A673 (cell line): ENCODE measurements around the gene P2RX3. TPM values are rescaled to one million over a fixed set of nuclear protein-coding genes. Genes with fewer than 3 reads are reported as not detected.

ENCODE experiments used
- BruUV-seq: library from RNA; stranded (reverse); fragments of 400-500 nt; replicated peaks from 2 replicates; lab custom pipeline; 2021; lab: Mats Ljungman, UMichigan
- CTCF ChIA-PET: fragments of 300-600 bp; sonication (Branson Sonifier 250); formaldehyde crosslinking; loops from one replicate; lab custom pipeline; 2022; ENCODE audit warnings: antibody characterized with exemption; lab: Charles Lee
- POLR2A ChIA-PET: fragments of 300-600 bp; sonication (Branson Sonifier 250); formaldehyde crosslinking; loops from one replicate; lab custom pipeline; 2022; ENCODE audit warnings: antibody characterized with exemption; ENCODE audit not compliant: low non-redundant PET; lab: Charles Lee
- DNase-seq: peaks from one replicate; pipeline ENCODE4 v3.0.0-alpha.2; 2015; ENCODE audit warnings: low spot score
- H3K27ac ChIP-seq: fragments of 200-600 bp; sonication (generic); 2 replicates; pipeline ENCODE4 v1.5.1; 2016; ENCODE audit warnings: mixed run types, low read depth, mild to moderate bottlenecking, mixed read lengths, antibody characterized with exemption, low read length; ENCODE audit not compliant: poor library complexity, severe bottlenecking
- H3K27me3 ChIP-seq: fragments of 200-600 bp; sonication (generic); replicated peaks from 2 replicates; pipeline ENCODE4 v1.6.1; 2017; ENCODE audit warnings: mixed run types, low read depth, mild to moderate bottlenecking, mixed read lengths, antibody characterized with exemption, low read length; ENCODE audit not compliant: insufficient read depth, poor library complexity
- H3K36me3 ChIP-seq: fragments of 200-600 bp; sonication (generic); 2 replicates; pipeline ENCODE4 v1.6.1; 2016; ENCODE audit warnings: mixed run types, mild to moderate bottlenecking, mixed read lengths, antibody characterized with exemption, low read length; ENCODE audit not compliant: insufficient read depth, poor library complexity, severe bottlenecking
- H3K4me1 ChIP-seq: fragments of 200-600 bp; sonication (generic); 2 replicates; pipeline ENCODE4 v1.6.1; 2017; ENCODE audit warnings: mixed run types, mild to moderate bottlenecking, mixed read lengths, antibody characterized with exemption, low read length; ENCODE audit not compliant: insufficient read depth, poor library complexity, severe bottlenecking
- H3K4me3 ChIP-seq: fragments of 200-600 bp; sonication (generic); 2 replicates; pipeline ENCODE4 v1.5.1; 2016; ENCODE audit warnings: low read depth, mixed run types, mild to moderate bottlenecking, mixed read lengths, low read length; ENCODE audit not compliant: poor library complexity, severe bottlenecking
- H3K9me3 ChIP-seq: fragments of 200-600 bp; sonication (generic); 2 replicates; pipeline ENCODE4 v1.6.1; 2016; ENCODE audit warnings: mixed run types, low read depth, mild to moderate bottlenecking, mixed read lengths, antibody characterized with exemption, low read length; ENCODE audit not compliant: poor library complexity, severe bottlenecking
- EZH2 ChIP-seq: fragments of 200-600 bp; sonication (generic); IDR thresholded peaks from 2 replicates; pipeline ENCODE4 v1.6.1; 2017; ENCODE audit warnings: borderline replicate concordance, low read depth, mild to moderate bottlenecking, mixed read lengths, antibody characterized with exemption, low read length; ENCODE audit not compliant: poor library complexity, severe bottlenecking
- intact Hi-C: fragments of 100-400 bp; cut with micrococcal nuclease; formaldehyde crosslinking; loops from one replicate; pipeline ENCODE4 v1.10.0; 2022; ENCODE audit not compliant: unreplicated experiment
- total RNA-seq: library from RNA; stranded (reverse); gene quantifications from 2 replicates; pipeline ENCODE4 v1.2.3, GENCODE V29; 2021
- TF ChIP-seq, protein P1 (sequence below): fragments of 300-800, 200-600 bp; sonication (generic); conservative IDR thresholded peaks from 2 replicates; pipeline ENCODE4 v1.5.1; 2017; ENCODE audit warnings: low read depth, mild to moderate bottlenecking, antibody characterized with exemption, low read length, moderate library complexity, mixed read lengths

P2RX3 gene
- total RNA-seq, 1 experiment from 2014 or later, result not detected

- Histone ChIP-seq H3K4me3 (no peak overlapping the region), H3K4me1 (no peaks in the 10 kb centered on the region), H3K36me3 (no peaks in the 10 kb centered on the region), H3K27me3 (no peaks in the 10 kb centered on the region), H3K27ac (no peak overlapping the region), H3K9me3 (no peaks in the 10 kb centered on the region)
- BruUV-seq, result no TSS peak
- POLR2A ChIA-PET, result no interaction called here
- intact Hi-C loops, result no loop called here
- no peak for TF ChIP-seq EZH2
- TF ChIP-seq, protein P1, sequence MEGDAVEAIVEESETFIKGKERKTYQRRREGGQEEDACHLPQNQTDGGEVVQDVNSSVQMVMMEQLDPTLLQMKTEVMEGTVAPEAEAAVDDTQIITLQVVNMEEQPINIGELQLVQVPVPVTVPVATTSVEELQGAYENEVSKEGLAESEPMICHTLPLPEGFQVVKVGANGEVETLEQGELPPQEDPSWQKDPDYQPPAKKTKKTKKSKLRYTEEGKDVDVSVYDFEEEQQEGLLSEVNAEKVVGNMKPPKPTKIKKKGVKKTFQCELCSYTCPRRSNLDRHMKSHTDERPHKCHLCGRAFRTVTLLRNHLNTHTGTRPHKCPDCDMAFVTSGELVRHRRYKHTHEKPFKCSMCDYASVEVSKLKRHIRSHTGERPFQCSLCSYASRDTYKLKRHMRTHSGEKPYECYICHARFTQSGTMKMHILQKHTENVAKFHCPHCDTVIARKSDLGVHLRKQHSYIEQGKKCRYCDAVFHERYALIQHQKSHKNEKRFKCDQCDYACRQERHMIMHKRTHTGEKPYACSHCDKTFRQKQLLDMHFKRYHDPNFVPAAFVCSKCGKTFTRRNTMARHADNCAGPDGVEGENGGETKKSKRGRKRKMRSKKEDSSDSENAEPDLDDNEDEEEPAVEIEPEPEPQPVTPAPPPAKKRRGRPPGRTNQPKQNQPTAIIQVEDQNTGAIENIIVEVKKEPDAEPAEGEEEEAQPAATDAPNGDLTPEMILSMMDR, result no peak
- no peak for DNase-seq
- CTCF ChIA-PET, result no interaction called here
Observed at GRCh38 chr11:57370941-57371340, 32.8 kb downstream of the P2RX3 start.

DNA sequence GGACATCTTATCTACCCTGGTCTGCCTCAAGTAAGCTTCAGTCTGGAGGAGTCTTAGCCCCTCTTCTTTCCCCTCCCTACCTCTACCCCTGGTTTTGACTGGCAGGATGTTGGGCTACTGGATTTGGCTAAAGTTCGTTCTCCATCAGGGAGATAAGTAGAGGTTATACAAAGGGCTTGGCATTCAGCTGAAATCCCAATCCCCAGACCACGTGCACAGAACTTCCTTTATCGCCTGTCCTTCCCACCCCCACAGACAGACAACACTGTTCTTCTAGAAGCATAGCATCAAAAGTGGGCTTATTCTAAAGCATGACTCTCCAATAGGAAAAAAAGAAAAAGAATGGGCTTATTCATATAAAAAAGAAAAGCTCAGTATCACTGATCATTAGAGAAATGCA is 35.0 kb downstream of the P2RX3 start:
- H3K4me3 ChIP-seq, result no peak overlapping the region
- H3K36me3 ChIP-seq, result no peaks in the 10 kb centered on the region
- intact Hi-C loops, result no loop called here
- CTCF ChIA-PET, result no interaction called here
- no TSS peak for BruUV-seq
- no peak overlapping the region for H3K27ac ChIP-seq
- H3K9me3 ChIP-seq, result no peaks in the 10 kb centered on the region
- H3K4me1 ChIP-seq, result no peaks in the 10 kb centered on the region
- peaks cover 15% of the 10 kb centered on the region for H3K27me3 ChIP-seq
- POLR2A ChIA-PET, result no interaction called here
- TF ChIP-seq, protein P1, result no peak
- no peak for TF ChIP-seq EZH2
- no peak for DNase-seq

- BruUV-seq, result no TSS peak
- TF ChIP-seq EZH2, result no peak
- TF ChIP-seq, protein P1, result no peak
- Histone ChIP-seq H3K27me3 (peaks cover 25% of the 10 kb centered on the region), H3K27ac (no peak overlapping the region), H3K4me3 (no peak overlapping the region), H3K4me1 (no peaks in the 10 kb centered on the region), H3K9me3 (no peaks in the 10 kb centered on the region), H3K36me3 (no peaks in the 10 kb centered on the region)
- intact Hi-C loops, result no loop called here
- CTCF ChIA-PET, result interaction anchor here (0.7 kb wide), 1 partner anchor 36 kb away, joined by 5 read pairs; no protein-coding TSS in a partner anchor
- POLR2A ChIA-PET, result no interaction called here
- DNase-seq, result no peak
Observed at GRCh38 chr11:57374966-57375365, 36.8 kb downstream of the P2RX3 start.
